ENCODE results near the gene SULT1C4.
"Not testable (repeated sequence)": the region's sequence is repeated elsewhere in the genome, so short reads cannot be mapped to it uniquely, and the experiment has no call there.

The SULT1C4 gene

DNA sequence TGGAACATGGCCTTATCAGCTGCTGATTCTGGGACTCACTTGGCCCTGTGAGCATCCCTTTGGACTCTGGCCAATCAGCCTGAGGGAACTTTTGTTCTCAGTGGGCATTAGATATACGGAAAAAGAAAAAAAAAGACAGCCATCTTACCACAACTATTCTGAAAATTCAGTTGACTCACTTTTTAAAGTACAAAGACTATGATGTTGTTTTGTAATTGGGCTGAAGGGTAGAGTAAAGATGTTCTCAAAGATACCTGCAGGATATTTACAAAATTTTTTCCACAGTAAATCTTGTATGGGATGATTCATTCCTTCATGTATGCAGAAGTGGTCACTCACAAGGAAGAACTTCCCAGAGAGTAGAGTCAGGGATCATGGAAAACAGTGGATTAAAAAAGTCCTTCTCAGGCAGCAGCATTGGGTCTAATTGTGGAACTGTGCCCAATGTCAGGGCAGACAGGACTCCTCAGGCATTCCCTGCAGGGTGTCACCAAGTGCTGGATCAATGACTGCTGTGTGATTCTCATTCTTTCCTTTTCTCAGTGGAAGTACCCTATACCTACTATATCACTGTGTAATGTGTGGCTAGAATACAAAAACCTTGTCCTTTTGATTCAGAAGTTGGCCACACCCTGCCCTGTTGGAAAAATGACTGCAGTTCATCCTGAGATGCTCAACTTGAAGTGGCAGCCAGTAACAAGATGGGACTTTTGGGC, 35.4 kb downstream of the SULT1C4 start:
- DNase-seq (ENCODE audit: low read depth in 2 of 3, low spot score in 1 of 3): no peak

DNA sequence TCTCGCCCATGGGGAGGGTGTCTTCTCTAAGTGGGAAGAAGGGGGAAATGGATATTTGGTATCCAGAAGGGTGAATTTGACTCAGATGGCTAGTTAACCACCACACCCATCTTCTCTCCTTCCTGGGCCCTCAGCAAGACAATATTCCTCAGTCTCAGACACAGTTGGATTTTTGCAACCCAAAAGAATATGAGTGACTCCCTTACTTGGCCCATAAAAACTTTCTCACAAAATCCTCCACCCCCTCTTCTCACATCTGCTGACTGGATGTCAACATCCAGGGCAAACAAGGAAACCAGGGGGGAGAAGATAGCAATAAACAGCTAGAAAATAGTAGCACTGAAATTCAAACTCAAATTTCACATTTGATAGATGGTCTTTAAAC, 35.9 kb downstream of the SULT1C4 start:
- no peak for DNase-seq (ENCODE audit: low read depth in 2 of 3, low spot score in 1 of 3)

DNA sequence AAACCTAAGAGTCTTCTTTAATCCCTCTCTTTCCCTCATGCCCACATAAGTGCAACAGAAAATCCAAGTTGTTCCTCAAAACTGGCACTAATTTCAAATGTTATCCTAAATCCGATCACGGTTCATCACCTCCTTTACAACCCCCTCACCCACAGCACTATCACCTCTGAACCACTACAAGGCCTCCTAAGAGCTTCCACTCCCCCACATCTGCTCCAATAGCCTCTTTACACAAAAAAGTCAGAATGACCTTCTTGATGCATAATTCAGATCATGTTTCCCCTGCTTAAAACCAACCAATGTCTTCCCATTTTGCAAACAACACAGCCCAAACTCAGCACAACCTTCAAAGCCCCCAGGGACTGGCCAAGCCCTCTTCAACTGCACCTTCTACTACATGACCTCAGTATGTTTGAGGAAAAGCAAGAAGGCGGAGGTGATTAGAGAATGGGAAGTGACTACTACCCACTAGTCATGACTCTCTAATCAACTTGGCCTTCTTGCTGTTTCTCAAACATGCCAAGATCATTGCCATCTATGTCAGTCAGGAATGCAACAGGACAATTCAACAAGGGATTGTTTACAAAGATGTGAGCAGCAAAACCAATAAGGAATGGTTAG, 36.6 kb downstream of the SULT1C4 start:
- DNase-seq (ENCODE audit: low read depth in 2 of 3, low spot score in 1 of 3): no peak

DNA sequence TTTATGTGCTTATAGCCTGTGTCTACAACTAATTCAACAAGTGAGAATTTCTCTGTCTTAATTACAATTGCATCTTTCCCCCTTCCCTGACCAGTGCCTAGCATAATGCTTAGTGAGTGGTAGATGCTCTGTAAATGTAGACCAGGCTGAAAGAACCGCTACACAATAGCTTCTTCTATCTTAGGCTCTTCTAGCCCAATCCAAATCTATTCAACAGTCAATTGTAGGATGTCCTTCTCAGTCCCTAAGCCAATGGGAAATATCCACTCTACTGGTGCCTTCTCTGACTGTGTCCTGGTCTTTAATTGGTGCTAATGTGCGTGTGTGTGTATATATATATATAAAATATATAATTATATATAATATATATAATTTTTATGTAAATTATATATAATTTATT, 37.2 kb downstream of the SULT1C4 start:
- DNase-seq (ENCODE audit: low read depth in 2 of 3, low spot score in 1 of 3): no peak

DNA sequence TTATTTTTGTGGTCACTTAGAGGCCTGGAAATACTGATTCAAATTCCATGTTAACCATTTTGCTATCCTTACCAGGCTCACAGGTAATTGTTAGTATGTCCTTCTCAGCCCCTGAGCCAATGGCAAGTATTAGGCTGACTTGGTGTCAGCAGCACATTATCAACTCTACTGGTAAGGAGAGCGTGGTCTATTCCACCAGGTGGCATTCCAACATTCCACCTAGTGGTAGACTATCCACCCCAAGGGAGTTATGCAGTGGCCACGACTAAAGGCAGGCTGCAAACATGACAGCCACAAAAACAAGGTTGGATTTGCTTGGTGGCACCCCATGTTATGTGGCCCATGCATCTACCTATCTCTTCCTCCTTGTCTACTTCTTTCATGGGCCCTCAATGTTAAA, 39.5 kb downstream of the SULT1C4 start:
- no peak for DNase-seq (ENCODE audit: low read depth in 2 of 3, low spot score in 1 of 3)

- DNase-seq (ENCODE audit: low read depth in 2 of 3, low spot score in 1 of 3): no peak
These were observed 40.7 kb downstream of the SULT1C4 start for GRCh38 chr2:108418416-108418815.

DNA sequence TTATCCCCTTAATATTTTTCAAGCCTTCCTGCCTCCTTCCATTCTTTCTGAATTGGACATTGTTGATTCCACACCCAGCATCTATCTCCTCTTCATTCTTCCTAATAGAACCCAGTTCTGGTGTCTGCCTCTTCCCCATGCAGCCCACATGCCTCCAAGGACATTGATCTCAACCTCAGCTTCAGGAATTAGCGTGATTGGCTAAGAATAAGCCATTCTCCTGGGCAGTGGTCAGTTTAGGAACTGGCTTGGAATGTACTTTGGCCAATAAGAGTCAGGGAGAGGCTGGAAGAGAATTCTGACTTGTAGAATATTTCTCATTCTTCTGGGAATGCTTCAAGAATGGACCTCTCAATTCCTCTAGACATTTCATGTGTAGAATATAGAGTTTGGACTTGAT, 45.3 kb downstream of the SULT1C4 start:
- DNase-seq (ENCODE audit: low read depth in 2 of 3, low spot score in 1 of 3): no peak

DNA sequence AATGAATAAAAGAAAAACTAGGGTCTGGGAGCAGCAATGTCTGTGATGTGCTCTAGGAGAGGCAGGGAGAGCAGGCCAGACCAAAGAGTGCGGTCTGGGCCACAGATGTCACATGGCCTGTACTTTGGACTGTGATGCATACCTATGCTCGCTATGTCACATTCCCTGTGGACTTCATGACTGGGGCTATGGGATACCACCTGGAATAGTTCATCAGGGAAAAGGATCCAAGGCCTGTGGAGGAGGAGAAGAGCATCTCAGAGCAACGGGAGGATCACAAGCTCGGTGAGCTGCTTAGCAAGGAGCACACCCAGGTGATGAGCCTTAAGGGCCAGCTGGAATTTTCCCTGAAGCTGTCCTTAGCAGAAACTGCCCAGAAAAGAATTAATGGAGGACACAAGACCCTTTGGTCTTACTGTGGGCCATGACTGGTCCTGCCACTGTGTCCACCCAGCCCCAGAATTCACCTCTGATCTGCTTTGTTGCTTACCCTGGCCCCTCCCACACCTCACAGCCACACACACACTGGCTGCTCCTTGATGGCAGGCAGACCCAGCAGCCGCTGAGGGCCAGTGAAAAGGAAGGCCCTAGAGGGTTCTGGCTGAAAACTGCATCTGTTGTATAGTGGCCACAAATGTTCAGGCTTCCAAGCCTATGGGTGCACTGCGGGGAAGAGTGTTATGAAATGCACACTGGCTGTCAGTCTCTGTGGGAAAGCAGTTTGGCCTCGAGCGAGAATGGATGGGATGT, 45.9 kb downstream of the SULT1C4 start:
- DNase-seq (ENCODE audit: low read depth in 2 of 3, low spot score in 1 of 3): no peak

DNA sequence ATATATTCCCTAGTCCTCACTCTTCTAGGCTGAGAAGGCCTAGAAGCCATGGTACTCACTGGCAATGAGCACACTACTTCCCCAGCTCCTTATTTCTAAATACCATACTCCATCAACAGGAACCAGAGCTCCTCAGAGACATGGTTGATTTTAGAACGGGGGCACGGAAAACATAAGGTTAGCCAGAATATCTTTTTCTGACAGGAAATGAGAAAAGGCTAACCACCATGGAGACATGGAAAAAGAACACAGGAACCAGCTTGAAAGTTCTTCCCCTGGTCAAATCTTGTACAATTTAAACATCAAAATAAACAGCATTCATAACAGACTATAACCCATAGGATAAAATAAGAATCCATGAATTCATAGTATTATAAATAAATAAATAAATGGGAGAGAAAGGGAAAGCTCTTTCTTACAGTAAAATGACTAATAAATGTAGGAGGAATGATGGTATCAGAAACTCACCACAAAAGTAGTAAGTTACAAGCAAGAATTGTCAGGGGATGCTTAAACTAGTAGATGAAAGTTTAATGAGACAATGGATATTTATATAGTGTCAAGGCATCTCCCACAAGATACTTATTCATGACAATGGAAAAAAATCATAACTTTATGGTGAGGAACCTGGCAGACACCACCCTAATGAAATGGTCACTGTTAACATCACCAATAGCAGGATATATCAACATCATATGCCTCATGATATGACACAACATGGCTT, 50.7 kb downstream of the SULT1C4 start:
- DNase-seq (ENCODE audit: low read depth in 2 of 3, low spot score in 1 of 3): no peak

DNA sequence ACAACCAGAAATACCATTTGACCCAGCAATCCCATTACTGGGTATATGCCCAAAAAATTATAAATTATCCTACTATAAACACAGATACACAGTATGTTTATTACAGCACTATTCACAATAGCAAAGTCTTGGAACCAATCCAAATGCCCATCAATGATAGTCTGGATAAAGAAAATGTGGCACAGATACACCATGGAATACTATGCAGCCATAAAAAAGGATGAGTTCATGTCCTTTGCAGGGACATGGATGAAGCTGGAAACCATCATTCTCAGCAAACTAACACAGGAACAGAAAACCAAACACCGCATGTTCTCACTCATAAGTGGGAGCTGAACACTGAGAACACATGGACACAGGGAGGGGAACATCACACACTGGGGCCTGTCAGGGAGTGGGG, 57.8 kb downstream of the SULT1C4 start:
- DNase-seq (ENCODE audit: low read depth in 2 of 3, low spot score in 1 of 3): not testable (repeated sequence)

DNA sequence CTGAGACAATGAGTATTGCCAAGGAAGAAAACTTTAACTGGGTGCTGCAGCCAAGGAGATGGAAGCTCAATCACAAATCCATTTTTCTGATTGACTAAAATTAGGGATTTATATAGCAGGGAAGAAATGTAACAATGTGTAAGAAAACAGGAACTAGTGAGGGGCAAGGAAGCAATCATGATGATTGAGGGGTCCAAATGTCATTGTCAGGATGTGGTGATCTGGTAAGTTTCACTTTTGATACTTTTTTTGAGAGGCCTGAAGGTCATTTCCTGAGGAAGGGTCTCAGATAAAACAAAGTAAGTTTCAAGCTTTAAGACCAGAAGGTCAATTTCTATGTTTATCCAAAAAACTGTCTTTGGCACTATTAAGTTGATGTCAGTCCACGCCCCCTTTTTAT, 59.2 kb downstream of the SULT1C4 start:
- no peak for DNase-seq (ENCODE audit: low read depth in 2 of 3, low spot score in 1 of 3)
